Measurements from ENCODE around the gene CCNB3.

Gene CCNB3

DNA sequence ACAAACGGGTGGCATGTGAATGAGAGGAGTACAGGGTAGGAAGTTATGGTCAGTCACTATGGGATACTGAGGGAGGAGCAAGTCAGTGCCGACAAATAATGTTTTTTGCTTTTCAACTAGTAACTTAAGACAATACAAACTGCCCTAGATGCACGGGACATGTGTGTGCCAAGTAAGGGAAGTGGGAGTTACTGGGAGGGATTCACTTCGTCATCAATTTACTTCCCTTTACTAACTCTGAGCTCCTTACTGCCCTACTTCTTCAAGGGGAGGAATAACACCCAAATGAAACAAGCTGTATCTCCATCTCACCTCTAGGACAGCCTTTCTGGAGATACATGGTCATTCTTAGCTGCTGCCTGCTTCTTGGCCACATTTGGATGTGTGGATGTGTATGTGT, 168.4 kb downstream of the CCNB3 start:
- no peak for DNase-seq

DNA sequence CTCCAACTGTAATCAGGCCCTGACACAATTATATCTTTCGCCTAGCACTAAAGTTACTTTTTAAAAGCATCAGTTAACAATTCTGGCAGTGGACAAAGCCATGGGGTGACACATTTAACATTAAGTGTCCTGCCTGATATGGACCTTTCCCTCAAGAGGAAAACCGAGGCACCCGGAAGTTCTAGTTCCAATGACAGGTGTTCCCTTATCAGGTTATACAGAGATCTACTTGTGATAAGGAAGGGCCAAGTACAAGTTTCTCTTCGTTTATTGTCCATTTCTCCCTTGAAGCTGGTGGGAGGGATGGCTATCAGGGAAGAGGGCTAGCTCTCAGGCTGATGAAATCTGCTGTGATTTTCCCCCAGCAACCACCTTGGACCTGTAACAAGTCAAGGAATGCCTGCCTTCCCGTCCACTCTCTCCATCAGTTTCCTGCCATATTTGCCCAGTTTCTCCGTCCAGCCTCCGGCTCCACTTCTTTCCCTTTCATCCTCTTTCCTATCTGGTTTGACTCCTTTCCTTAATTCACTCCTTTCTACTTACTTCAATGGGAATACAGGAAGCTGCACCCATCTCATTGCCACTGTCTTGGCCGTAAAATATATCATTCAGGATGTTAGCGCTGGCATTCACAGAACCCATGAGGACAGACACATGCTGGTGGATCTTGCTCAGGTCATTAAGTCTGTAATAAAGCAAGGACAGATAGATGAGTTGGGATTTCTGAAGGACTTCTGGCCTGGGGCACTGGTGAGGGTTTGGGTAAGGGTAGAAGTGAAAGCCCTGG, 171.1 kb downstream of the CCNB3 start:
- no peak for DNase-seq

DNA sequence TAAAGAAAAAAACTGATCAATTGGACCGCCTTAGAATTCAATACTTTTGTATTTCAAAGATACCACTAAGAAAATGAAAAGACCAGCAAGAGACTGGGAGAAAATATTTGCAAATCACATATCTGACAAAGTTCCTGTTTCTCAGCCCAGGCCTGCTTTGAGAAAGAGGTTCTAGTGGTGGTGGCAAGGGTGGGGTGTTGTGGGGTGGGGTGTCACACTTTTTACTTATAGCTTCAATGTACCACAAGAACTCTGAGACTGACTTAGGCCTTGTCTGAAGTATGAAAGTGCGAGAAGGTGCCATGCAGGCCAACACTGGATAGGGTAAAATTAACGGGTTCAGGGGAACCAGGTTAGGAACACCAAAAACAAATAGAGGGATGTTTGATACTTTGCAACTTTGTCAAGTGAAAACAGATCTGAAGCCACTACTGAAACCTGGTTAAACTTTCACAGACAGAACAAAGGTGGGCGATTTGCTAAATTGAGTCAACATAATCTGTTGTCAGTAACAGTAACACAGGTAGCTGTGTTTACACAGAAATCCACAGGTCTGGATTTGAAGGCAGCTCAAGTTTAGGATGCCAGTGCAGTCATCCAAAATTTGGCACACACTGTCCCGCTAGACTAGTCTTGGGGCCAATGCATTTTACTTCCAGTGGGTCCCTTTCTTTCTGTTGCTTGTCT, 177.3 kb downstream of the CCNB3 start:
- no peak for DNase-seq

DNA sequence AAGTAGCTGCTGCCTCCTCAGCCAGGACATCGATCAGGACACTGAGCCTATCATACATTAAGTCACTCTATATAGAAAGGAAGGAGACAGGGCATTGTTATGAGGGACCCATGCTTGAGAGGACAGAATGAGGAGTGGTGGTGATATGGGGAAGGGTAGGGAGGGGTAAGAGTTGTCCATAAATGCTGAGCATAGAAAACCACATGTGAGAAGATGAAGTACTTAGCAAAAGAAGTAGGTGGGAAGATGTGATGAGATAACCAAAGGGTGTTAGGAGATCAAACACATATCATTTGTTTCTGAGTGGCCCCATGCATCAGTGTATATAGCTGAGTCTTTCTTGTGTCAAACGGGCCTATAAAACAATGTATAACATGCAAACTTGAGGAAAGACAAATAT, 182.0 kb downstream of the CCNB3 start:
- DNase-seq: no peak

DNA sequence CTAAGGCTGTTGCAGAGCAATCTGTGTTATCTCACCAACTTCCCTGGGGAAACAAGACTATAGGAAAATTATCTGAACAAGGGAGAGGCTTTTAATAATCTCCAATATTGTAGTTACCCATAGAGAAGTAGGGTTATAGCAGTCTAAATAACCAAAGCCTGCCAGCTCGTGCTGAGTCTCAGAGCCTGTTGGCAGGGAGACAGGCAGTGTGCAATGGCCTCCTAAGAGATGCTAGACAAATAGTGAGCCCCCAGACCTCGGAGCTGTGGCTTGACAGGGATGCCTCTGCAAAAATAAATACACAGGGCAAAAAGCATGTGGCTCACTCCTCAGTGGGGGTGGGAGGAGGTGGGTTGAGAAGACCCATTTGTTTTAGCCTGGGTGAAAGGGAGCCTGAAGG, 189.3 kb downstream of the CCNB3 start:
- DNase-seq: no peak

Measured in NCI-H187 treated with DMSO at 0.1 percent for 48 hours (cell line).